HCT116 (cell line): ENCODE measurements around the gene PRKG1. TPM values are rescaled to one million over a fixed set of nuclear protein-coding genes. Genes with fewer than 3 reads are reported as not detected.

Source experiments
- ATAC-seq: fragments of 200-7000 bp; cut with Tn5 transposase; 2 replicates; pipeline ENCODE4 v1.9.1; 2020; ENCODE audit warnings: mild to moderate bottlenecking, moderate library complexity
- BruUV-seq: library from RNA; stranded (reverse); fragments of 400-500 nt; replicated peaks from 2 replicates; lab custom pipeline; 2021; lab: Mats Ljungman, UMichigan
- CTCF ChIA-PET: fragments of 300-600 bp; sonication (Branson Sonifier 250); formaldehyde crosslinking; loops from one replicate; lab custom pipeline; 2021; ENCODE audit warnings: antibody characterized with exemption; lab: Charles Lee
- POLR2A ChIA-PET: fragments of 300-600, 350-600 bp; sonication (Branson Sonifier 250); formaldehyde crosslinking; loops from one replicate; lab custom pipeline; 2021; ENCODE audit warnings: antibody characterized with exemption; lab: Charles Lee
- RAD21 ChIA-PET, 2 experiments: fragments of 300-600 bp; sonication (Branson Sonifier 250); formaldehyde crosslinking; loops; one replicate each; lab custom pipeline; 2023; ENCODE audit warnings: low total read pairs in 2 of 2; ENCODE audit not compliant: uncharacterized antibody in 2 of 2, unreplicated experiment in 2 of 2, low non-redundant PET in 1 of 2; lab: Charles Lee
- DNase-seq: peaks from one replicate; pipeline ENCODE4 v3.0.0-alpha.2; 2010; ENCODE audit warnings: low read depth, low spot score
- H2AFZ ChIP-seq: fragments of 200-600 bp; shearing (Covaris generic), sonication (generic); 2 replicates; pipeline ENCODE4 v1.6.1; 2017; ENCODE audit warnings: low read depth, mixed run types, mixed read lengths, antibody characterized with exemption, low read length; ENCODE audit not compliant: poor library complexity, severe bottlenecking
- H3K27ac ChIP-seq: 2 replicates; pipeline ENCODE4 v1.5.1; 2012; ENCODE audit warnings: low read depth, low read length
- H3K27me3 ChIP-seq: fragments of 200-600 bp; sonication (generic); 2 replicates; pipeline ENCODE4 v1.6.1; 2016; ENCODE audit warnings: mixed run types, low read length, mixed read lengths; ENCODE audit not compliant: insufficient read depth
- H3K36me3 ChIP-seq, 2 experiments: fragments of 200-500 bp in 1 of 2; fragments of 200-600 bp in 1 of 2; sonication (Bioruptor generic) in 1 of 2; sonication (generic) in 1 of 2; 2 replicates each; pipeline versions ENCODE4 v1.5.1 to v1.6.1; 2014 to 2016; ENCODE audit warnings: low read length in 2 of 2, inconsistent platforms in 1 of 2, mixed read lengths in 1 of 2, mixed run types in 1 of 2; ENCODE audit not compliant: insufficient read depth in 2 of 2, control insufficient read depth in 1 of 2
- H3K4me1 ChIP-seq, 2 experiments: fragments of 200-600 bp in 1 of 2; sonication (generic) in 1 of 2; 2 replicates each; pipeline versions ENCODE4 v1.5.1 to v1.6.1; 2012 to 2017; ENCODE audit warnings: low read length in 2 of 2, inconsistent platforms in 1 of 2, mild to moderate bottlenecking in 1 of 2, mixed read lengths in 1 of 2, mixed run types in 1 of 2, moderate library complexity in 1 of 2; ENCODE audit not compliant: insufficient read depth in 2 of 2, control insufficient read depth in 1 of 2
- H3K4me2 ChIP-seq: fragments of 200-600 bp; sonication (generic); 2 replicates; pipeline ENCODE4 v1.6.1; 2017; ENCODE audit warnings: mixed run types, low read length, mixed read lengths
- H3K4me3 ChIP-seq, 2 experiments: fragments of 200-600 bp in 1 of 2; sonication (generic) in 1 of 2; replicated peaks in 1 of 2; 2 replicates each; pipeline ENCODE4 v1.5.1; 2011 to 2016; ENCODE audit warnings: low read length in 2 of 2, control low read depth in 1 of 2, low read depth in 1 of 2, mild to moderate bottlenecking in 1 of 2, mixed read lengths in 1 of 2, mixed run types in 1 of 2
- H3K79me2 ChIP-seq: fragments of 200-600 bp; sonication (generic); 2 replicates; pipeline ENCODE4 v1.6.1; 2017; ENCODE audit warnings: mild to moderate bottlenecking, mixed run types, low read length, moderate library complexity, mixed read lengths; ENCODE audit not compliant: insufficient read depth
- H3K9ac ChIP-seq: fragments of 200-600 bp; sonication (generic); 2 replicates; pipeline ENCODE4 v1.6.1; 2016; ENCODE audit warnings: low read length, mixed read lengths
- H3K9me2 ChIP-seq: fragments of 200-600 bp; sonication (generic), shearing (Covaris generic); 2 replicates; pipeline ENCODE4 v1.6.1; 2017; ENCODE audit warnings: mixed run types, mild to moderate bottlenecking, moderate library complexity; ENCODE audit not compliant: insufficient read depth
- H3K9me3 ChIP-seq, 2 experiments: fragments of 200-500 bp in 1 of 2; fragments of 200-600 bp in 1 of 2; sonication (Bioruptor generic) in 1 of 2; sonication (generic) in 1 of 2; 2 replicates each; pipeline ENCODE4 v1.6.1; 2014 to 2017; ENCODE audit warnings: low read length in 2 of 2, mixed read lengths in 2 of 2, inconsistent platforms in 1 of 2, low read depth in 1 of 2, mild to moderate bottlenecking in 1 of 2, mixed run types in 1 of 2, moderate library complexity in 1 of 2; ENCODE audit not compliant: control insufficient read depth in 1 of 2, insufficient read depth in 1 of 2
- H4K20me1 ChIP-seq: fragments of 200-600 bp; sonication (generic), shearing (Covaris generic); 2 replicates; pipeline ENCODE4 v1.6.1; 2017; ENCODE audit warnings: mixed run types, mild to moderate bottlenecking, moderate library complexity; ENCODE audit not compliant: insufficient read depth
- ATF3 ChIP-seq: IDR thresholded peaks from 2 replicates; pipeline ENCODE4 v1.6.1; 2012
- CBX3 ChIP-seq: IDR thresholded peaks from 2 replicates; pipeline ENCODE4 v1.6.1; 2012; ENCODE audit warnings: low read depth
- CEBPB ChIP-seq: IDR thresholded peaks from 2 replicates; pipeline ENCODE4 v1.6.1; 2012; ENCODE audit warnings: low read depth
- CTCF ChIP-seq, 3 experiments: fragments of 200-600 bp in 1 of 3; sonication (generic) in 1 of 3; IDR thresholded peaks in 2 of 3; conservative IDR thresholded peaks in 1 of 3; 2 replicates each; pipeline ENCODE4 v1.5.1; 2012 to 2017; ENCODE audit warnings: low read depth in 2 of 3, low read length in 2 of 3, antibody characterized with exemption in 1 of 3, borderline replicate concordance in 1 of 3, control low read depth in 1 of 3, mild to moderate bottlenecking in 1 of 3, mixed read lengths in 1 of 3, mixed run types in 1 of 3, moderate library complexity in 1 of 3; ENCODE audit not compliant: insufficient read depth in 1 of 3
- EGR1 ChIP-seq: IDR thresholded peaks from 2 replicates; pipeline ENCODE4 v1.6.1; 2012; ENCODE audit warnings: low read depth
- ELF1 ChIP-seq: IDR thresholded peaks from 2 replicates; pipeline ENCODE4 v1.6.1; 2012; ENCODE audit warnings: low read depth, borderline replicate concordance
- EZH2 ChIP-seq: fragments of 200-600 bp; sonication (generic); IDR thresholded peaks from 2 replicates; pipeline ENCODE4 v1.6.1; 2017; ENCODE audit warnings: antibody characterized with exemption, mixed run types
- EZH2phosphoT487 ChIP-seq: fragments of 200-600 bp; IDR thresholded peaks from 2 replicates; pipeline ENCODE4 v1.6.1; 2018; ENCODE audit warnings: antibody characterized with exemption, borderline replicate concordance
- FOSL1 ChIP-seq: IDR thresholded peaks from 2 replicates; pipeline ENCODE4 v1.6.1; 2012; ENCODE audit warnings: low read depth
- JUND ChIP-seq: IDR thresholded peaks from 2 replicates; pipeline ENCODE4 v1.6.1; 2012
- POLR2AphosphoS5 ChIP-seq: IDR thresholded peaks from 2 replicates; pipeline ENCODE4 v1.6.1; 2011; ENCODE audit warnings: mild to moderate bottlenecking, low read depth, low read length, moderate library complexity
- RAD21 ChIP-seq: IDR thresholded peaks from 2 replicates; pipeline ENCODE4 v1.6.1; 2012; ENCODE audit warnings: low read depth, mild to moderate bottlenecking
- REST ChIP-seq: IDR thresholded peaks from 2 replicates; pipeline ENCODE4 v1.6.1; 2012; ENCODE audit warnings: low read depth
- SIN3A ChIP-seq: IDR thresholded peaks from 2 replicates; pipeline ENCODE4 v1.6.1; 2012; ENCODE audit warnings: low read depth
- SP1 ChIP-seq: IDR thresholded peaks from 2 replicates; pipeline ENCODE4 v1.6.1; 2012; ENCODE audit warnings: low read depth
- SRF ChIP-seq: IDR thresholded peaks from 2 replicates; pipeline ENCODE4 v1.6.1; 2012; ENCODE audit warnings: low read depth
- ZBTB33 ChIP-seq: IDR thresholded peaks from 2 replicates; pipeline ENCODE4 v1.6.1; 2011; ENCODE audit warnings: mild to moderate bottlenecking, low read length, moderate library complexity; ENCODE audit not compliant: insufficient replicate concordance; ENCODE audit errors: extremely low read depth
- ZFX ChIP-seq: fragments of 450-650 bp; IDR thresholded peaks from 2 replicates; pipeline ENCODE4 v1.6.1; 2017
- intact Hi-C: fragments of 100-400 bp; cut with micrococcal nuclease; formaldehyde crosslinking; loops from 2 replicates; pipeline ENCODE4 v1.10.0; 2022
- total RNA-seq: library from RNA; stranded (reverse); gene quantifications from one replicate; pipeline ENCODE4 v1.2.1, GENCODE V29; 2021; ENCODE audit not compliant: unreplicated experiment

PRKG1 gene
- total RNA-seq, 1 experiment from 2014 or later = 1.4 TPM

GRCh38 chr10:52322936-52323335, 1248.6 kb downstream of the PRKG1 start:
- intact Hi-C loops = no loop called here
- no peaks in the 10 kb centered on the region for H3K36me3 ChIP-seq
- POLR2A ChIA-PET = no interaction called here
- H2AFZ ChIP-seq = peak overlapping the region; percentile 71
- RAD21 ChIA-PET = no interaction called here
- H3K79me2 ChIP-seq = no peaks in the 10 kb centered on the region
- no peak overlapping the region; the same call in 1 of the 2 replicates for H3K27ac ChIP-seq
- peaks cover 30 to 52% of the 10 kb centered on the region in 2 experiments for H3K4me1 ChIP-seq
- H3K27me3 ChIP-seq = no peaks in the 10 kb centered on the region
- no peak overlapping the region for H3K9ac ChIP-seq
- CTCF ChIA-PET = interaction anchor here (1.1 kb wide), 1 partner anchor 9 kb away, joined by 3 read pairs; the partner anchor contains the start of gene DKK1
- TF ChIP-seq ZBTB33 (no peak), ZFX (no peak), EGR1 (no peak), RAD21 (no peak), JUND (no peak), EZH2 (no peak), ELF1 (no peak), SRF (no peak), CTCF (IDR thresholded peaks at IDR 0.05 in 2 of 3, conservative IDR thresholded peaks at IDR 0.05 in 1 of 3; ENCODE audit: borderline replicate concordance in 1 of 3, insufficient read depth in 1 of 3, low read depth in 2 of 3, low read length in 2 of 3) (no peak), SP1 (no peak), FOSL1 (no peak), POLR2AphosphoS5 (no peak), ATF3 (no peak), SIN3A (no peak), EZH2phosphoT487 (no peak), REST (no peak), CBX3 (no peak), CEBPB (no peak)
- no peaks in the 10 kb centered on the region for H4K20me1 ChIP-seq
- DNase-seq = no peak
- no peak overlapping the region for H3K4me2 ChIP-seq
- H3K4me3 ChIP-seq = no peak overlapping the region
- no TSS peak for BruUV-seq
- H3K9me3 ChIP-seq = no peaks in the 10 kb centered on the region
- no peaks in the 10 kb centered on the region for H3K9me2 ChIP-seq
- ATAC-seq = no peak
